Neuronal stem cell (in vitro differentiated cells): ENCODE results near the gene ZNF142. TPM values are rescaled to one million over a fixed set of nuclear protein-coding genes. Genes with fewer than 3 reads are reported as not detected.

Source experiments
- DNase-seq: peaks from one replicate; pipeline ENCODE4 v3.0.0-alpha.2; 2013; ENCODE audit warnings: low spot score
- H2AFZ ChIP-seq: one replicate; pipeline ENCODE4 v1.6.1; 2013; ENCODE audit warnings: mild to moderate bottlenecking, low read length, inconsistent platforms
- H2AK5ac ChIP-seq: 2 replicates; pipeline ENCODE4 v1.6.1; 2013; ENCODE audit warnings: low read depth, mild to moderate bottlenecking, inconsistent platforms, low read length, moderate library complexity, mixed read lengths
- H2BK120ac ChIP-seq: 2 replicates; pipeline ENCODE4 v1.6.1; 2013; ENCODE audit warnings: low read depth, mild to moderate bottlenecking, inconsistent platforms, low read length, moderate library complexity, mixed read lengths
- H2BK12ac ChIP-seq: one replicate; pipeline ENCODE4 v1.6.1; 2013; ENCODE audit warnings: low read length, inconsistent platforms
- H2BK15ac ChIP-seq: 2 replicates; pipeline ENCODE4 v1.6.1; 2013; ENCODE audit warnings: mild to moderate bottlenecking, low read length, inconsistent platforms, mixed read lengths
- H2BK5ac ChIP-seq: one replicate; pipeline ENCODE4 v1.6.1; 2013; ENCODE audit warnings: inconsistent platforms, mild to moderate bottlenecking, low read length, moderate library complexity
- H3K14ac ChIP-seq: one replicate; pipeline ENCODE4 v1.6.1; 2013; ENCODE audit warnings: low read length, inconsistent platforms
- H3K18ac ChIP-seq: 2 replicates; pipeline ENCODE4 v1.6.1; 2013; ENCODE audit warnings: low read length, inconsistent platforms
- H3K23ac ChIP-seq: 2 replicates; pipeline ENCODE4 v1.6.1; 2013; ENCODE audit warnings: low read depth, mild to moderate bottlenecking, mixed read lengths, low read length, inconsistent platforms; ENCODE audit not compliant: poor library complexity
- H3K27ac ChIP-seq: replicated peaks from 3 replicates; pipeline ENCODE4 v1.5.1; 2013; ENCODE audit warnings: low read length, inconsistent platforms
- H3K27me3 ChIP-seq, 3 experiments: 2 replicates each; pipeline ENCODE4 v1.6.1; 2013; ENCODE audit warnings: low read length in 3 of 3, mild to moderate bottlenecking in 2 of 3, inconsistent platforms in 1 of 3, low read depth in 1 of 3, mixed read lengths in 1 of 3, moderate library complexity in 1 of 3; ENCODE audit not compliant: control insufficient read depth in 3 of 3, insufficient read depth in 3 of 3
- H3K36me3 ChIP-seq, 2 donors: replicated peaks in 1 of 2; 2 replicates each; pipeline ENCODE4 v1.6.1; 2013; ENCODE audit warnings: low read length in 2 of 2; ENCODE audit not compliant: control insufficient read depth in 2 of 2, insufficient read depth in 2 of 2
- H3K4ac ChIP-seq: 2 replicates; pipeline ENCODE4 v1.6.1; 2013; ENCODE audit warnings: inconsistent platforms, mild to moderate bottlenecking, low read length, moderate library complexity
- H3K4me1 ChIP-seq, 2 donors: 1 replicate in 1 of 2; 2 replicates in 1 of 2; pipeline ENCODE4 v1.6.1; 2013; ENCODE audit warnings: low read length in 2 of 2, low read depth in 1 of 2; ENCODE audit not compliant: control insufficient read depth in 2 of 2, insufficient read depth in 1 of 2
- H3K4me2 ChIP-seq: one replicate; pipeline ENCODE4 v1.6.1; 2013; ENCODE audit warnings: mild to moderate bottlenecking, low read length, inconsistent platforms; ENCODE audit not compliant: insufficient read depth, poor library complexity, severe bottlenecking
- H3K4me3 ChIP-seq, 2 donors: 2 replicates each; pipeline ENCODE4 v1.5.1; 2013; ENCODE audit warnings: low read length in 2 of 2, mild to moderate bottlenecking in 2 of 2, inconsistent platforms in 1 of 2, moderate library complexity in 1 of 2
- H3K79me1 ChIP-seq: one replicate; pipeline ENCODE4 v1.6.1; 2013; ENCODE audit warnings: low read depth, mild to moderate bottlenecking, inconsistent platforms, low read length, moderate library complexity
- H3K9ac ChIP-seq: one replicate; pipeline ENCODE4 v1.6.1; 2013; ENCODE audit warnings: mild to moderate bottlenecking, low read depth, low read length, inconsistent platforms; ENCODE audit not compliant: poor library complexity
- H3K9me3 ChIP-seq, 2 donors: replicated peaks in 1 of 2; 2 replicates each; pipeline versions ENCODE3 to v1.6.1; 2013; ENCODE audit warnings: low read length in 2 of 2, mild to moderate bottlenecking in 2 of 2, inconsistent platforms in 1 of 2, low read depth in 1 of 2, mixed read lengths in 1 of 2, moderate library complexity in 1 of 2; ENCODE audit not compliant: control insufficient read depth in 2 of 2, insufficient read depth in 1 of 2
- H4K8ac ChIP-seq: one replicate; pipeline ENCODE4 v1.6.1; 2013; ENCODE audit warnings: low read depth, mild to moderate bottlenecking, inconsistent platforms, low read length, moderate library complexity
- H4K91ac ChIP-seq: one replicate; pipeline ENCODE4 v1.6.1; 2013; ENCODE audit warnings: low read length, low read depth, mild to moderate bottlenecking, inconsistent platforms; ENCODE audit not compliant: poor library complexity
- WGBS, 2 donors: extraction: QIAGEN DNeasy Blood & Tissue Kit; methylation state at CpG; one replicate each; pipeline ENCODE4 v1.1.7; 2013; ENCODE audit warnings: missing lambda C conversion rate in 2 of 2, mixed read lengths in 1 of 2; ENCODE audit not compliant: insufficient read length in 2 of 2, insufficient replicate concordance in 1 of 2; ENCODE audit errors: extremely low coverage in 2 of 2; 5-methylcytosine and 5-hydroxymethylcytosine counted together
- polyA plus RNA-seq, 2 experiments: library from polyadenylated mRNA; stranded (reverse); fragments of 200-250 nt; gene quantifications; one replicate each; pipeline ENCODE4 v1.2.3, GENCODE V29; 2013

Gene ZNF142, protein sequence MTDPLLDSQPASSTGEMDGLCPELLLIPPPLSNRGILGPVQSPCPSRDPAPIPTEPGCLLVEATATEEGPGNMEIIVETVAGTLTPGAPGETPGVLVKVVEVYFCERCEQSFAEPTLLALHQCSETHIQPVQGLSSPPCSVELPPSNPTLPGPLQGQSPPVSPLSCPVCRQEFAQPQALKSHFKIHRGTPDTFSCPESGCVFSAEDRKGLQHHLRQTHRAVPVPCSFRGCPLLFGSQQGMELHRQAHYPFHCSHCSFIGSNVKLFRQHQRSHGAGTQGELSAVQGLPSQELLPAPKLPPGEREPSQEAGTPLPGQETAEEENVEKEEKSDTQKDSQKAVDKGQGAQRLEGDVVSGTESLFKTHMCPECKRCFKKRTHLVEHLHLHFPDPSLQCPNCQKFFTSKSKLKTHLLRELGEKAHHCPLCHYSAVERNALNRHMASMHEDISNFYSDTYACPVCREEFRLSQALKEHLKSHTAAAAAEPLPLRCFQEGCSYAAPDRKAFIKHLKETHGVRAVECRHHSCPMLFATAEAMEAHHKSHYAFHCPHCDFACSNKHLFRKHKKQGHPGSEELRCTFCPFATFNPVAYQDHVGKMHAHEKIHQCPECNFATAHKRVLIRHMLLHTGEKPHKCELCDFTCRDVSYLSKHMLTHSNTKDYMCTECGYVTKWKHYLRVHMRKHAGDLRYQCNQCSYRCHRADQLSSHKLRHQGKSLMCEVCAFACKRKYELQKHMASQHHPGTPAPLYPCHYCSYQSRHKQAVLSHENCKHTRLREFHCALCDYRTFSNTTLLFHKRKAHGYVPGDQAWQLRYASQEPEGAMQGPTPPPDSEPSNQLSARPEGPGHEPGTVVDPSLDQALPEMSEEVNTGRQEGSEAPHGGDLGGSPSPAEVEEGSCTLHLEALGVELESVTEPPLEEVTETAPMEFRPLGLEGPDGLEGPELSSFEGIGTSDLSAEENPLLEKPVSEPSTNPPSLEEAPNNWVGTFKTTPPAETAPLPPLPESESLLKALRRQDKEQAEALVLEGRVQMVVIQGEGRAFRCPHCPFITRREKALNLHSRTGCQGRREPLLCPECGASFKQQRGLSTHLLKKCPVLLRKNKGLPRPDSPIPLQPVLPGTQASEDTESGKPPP (N-terminal part only)
- 9.7 TPM for polyA plus RNA-seq (2013, experiment 1 of 2)
- polyA plus RNA-seq (2013, experiment 2 of 2), result 9.4 TPM

DNA sequence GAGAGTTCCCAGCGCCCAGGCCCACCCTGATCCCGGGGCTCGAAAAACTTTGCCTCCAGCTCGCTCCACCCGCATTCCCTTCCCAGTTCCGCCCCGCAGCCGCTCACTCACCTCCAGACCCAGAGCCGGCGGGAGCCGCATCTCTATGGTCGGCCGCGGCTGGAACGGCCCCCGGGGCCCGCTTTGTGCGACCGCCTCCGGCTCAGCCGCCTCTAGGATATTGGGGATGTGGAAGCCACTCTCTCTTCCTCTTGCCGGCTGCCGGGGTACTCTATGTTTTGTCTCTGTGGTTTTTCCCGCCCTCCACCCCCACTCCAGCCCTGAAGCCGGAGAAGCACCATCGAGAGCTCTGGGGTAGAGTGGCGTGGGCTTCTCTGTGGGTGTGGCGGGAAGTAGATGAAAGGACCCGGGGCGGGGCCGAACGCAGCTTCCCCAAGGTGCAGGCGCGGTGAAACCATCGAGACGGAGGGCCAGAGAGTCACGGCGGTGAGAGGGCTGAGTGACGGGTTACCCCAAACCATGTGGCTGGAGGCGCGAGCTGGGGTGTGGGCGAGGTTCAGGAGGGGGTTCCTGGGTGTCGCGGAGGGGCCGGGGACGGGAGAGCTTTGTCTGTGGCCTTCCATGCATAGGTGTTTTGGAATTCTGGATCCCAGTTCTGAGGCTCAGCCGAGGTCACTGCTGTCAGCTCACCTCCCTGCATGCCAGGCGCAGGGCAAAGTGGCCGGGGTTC lies at the start of gene ZNF142, which contains the start of gene BCS1L:
TSS of gene ZNF142 (minus strand) at position 366 of the 730 bp plus-strand sequence. CDS start 3,194 bp downstream, outside the sequence.
TSS of gene BCS1L (plus strand) at position 426 of the 730 bp plus-strand sequence. CDS start 1,305 bp downstream, outside the sequence.
- peak; percentile 84 for DNase-seq
- no peak within 1 kb of the TSS for H2BK12ac ChIP-seq
- peak within 1 kb of the TSS; percentile 76 for H3K18ac ChIP-seq
- H3K14ac ChIP-seq, result no peak within 1 kb of the TSS
- no peak within 1 kb of the TSS for H4K8ac ChIP-seq
- H3K4me1 ChIP-seq, result peaks cover 3 to 4% of the 10 kb centered on the region in 2 donors
- H3K27me3 ChIP-seq, result no peaks in the 10 kb centered on the region
- H4K91ac ChIP-seq, result no peak within 1 kb of the TSS
- no peak within 1 kb of the TSS for H2AK5ac ChIP-seq
- H3K9me3 ChIP-seq, result no peaks in the 10 kb centered on the region
- peak within 1 kb of the TSS; percentile 98 for H2AFZ ChIP-seq
- peak within 1 kb of the TSS; percentile 17 for H3K23ac ChIP-seq
- WGBS, 2 donors, result no CpG with 5 or more reads among the region's 49 CpGs
- H3K36me3 ChIP-seq, result peaks cover 45 to 77% of the 10 kb centered on the region in 2 donors
- no peak within 1 kb of the TSS for H2BK5ac ChIP-seq
- no peak within 1 kb of the TSS for H2BK120ac ChIP-seq
- no peak within 1 kb of the TSS for H2BK15ac ChIP-seq
- H3K79me1 ChIP-seq, result peaks cover 4% of the 10 kb centered on the region
- peak within 1 kb of the TSS; percentile 79 for H3K9ac ChIP-seq
- no peak within 1 kb of the TSS for H3K4ac ChIP-seq
- H3K27ac ChIP-seq, result peak within 1 kb of the TSS; percentile 69
- H3K4me3 ChIP-seq, result peak within 1 kb of the TSS; percentile 86 to 92
- H3K4me2 ChIP-seq, result peak within 1 kb of the TSS; percentile 93

GRCh38 chr2:218708086-218708485 lies 48.7 kb upstream of the ZNF142 start:
- Histone ChIP-seq H3K4me1 (peaks cover 2 to 5% of the 10 kb centered on the region in 2 donors), H2AFZ (no peak overlapping the region), H3K27me3 (no peaks in the 10 kb centered on the region), H3K27ac (no peak overlapping the region), H3K4me3 (no peak overlapping the region), H3K9ac (no peak overlapping the region), H2BK12ac (no peak overlapping the region), H4K8ac (no peak overlapping the region), H2AK5ac (no peak overlapping the region), H3K18ac (no peak overlapping the region), H3K23ac (no peak overlapping the region), H4K91ac (no peak overlapping the region), H2BK15ac (no peak overlapping the region), H2BK5ac (no peak overlapping the region), H2BK120ac (no peak overlapping the region), H3K9me3 (no peaks in the 10 kb centered on the region), H3K36me3 (peaks cover 0 to 5% of the 10 kb centered on the region in 2 donors), H3K4ac (no peak overlapping the region), H3K79me1 (peaks cover 4% of the 10 kb centered on the region), H3K14ac (no peak overlapping the region), H3K4me2 (no peak overlapping the region)
- DNase-seq, result no peak
- WGBS, 2 donors, result no CpG with 5 or more reads among the region's 4 CpGs

DNA sequence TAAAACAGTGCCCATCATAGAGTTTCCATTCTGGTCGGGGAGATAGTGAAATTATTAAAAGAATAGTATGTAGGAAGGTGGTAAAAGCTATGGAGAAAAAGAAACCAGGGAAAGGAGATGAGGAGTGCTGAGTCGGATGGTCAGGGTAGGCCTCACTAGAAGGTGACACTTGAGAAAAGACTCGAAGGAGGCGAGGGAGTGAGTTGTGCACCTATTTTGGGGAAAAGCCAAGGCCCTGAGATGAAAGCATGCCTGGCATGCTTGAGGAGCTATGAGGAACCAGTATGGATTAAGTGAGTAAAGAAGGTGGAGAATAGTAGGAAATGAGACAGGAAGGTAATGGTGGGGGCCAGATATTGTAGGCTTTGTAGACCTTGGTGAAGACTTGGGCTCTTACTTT lies 43.9 kb upstream of the ZNF142 start:
- no peak overlapping the region for H2BK15ac ChIP-seq
- no peak overlapping the region for H3K14ac ChIP-seq
- no peak overlapping the region for H3K4ac ChIP-seq
- H2BK5ac ChIP-seq, result no peak overlapping the region
- no peaks in the 10 kb centered on the region for H3K9me3 ChIP-seq
- H3K18ac ChIP-seq, result no peak overlapping the region
- H3K4me3 ChIP-seq, result no peak overlapping the region
- H3K79me1 ChIP-seq, result no peaks in the 10 kb centered on the region
- no peak overlapping the region for H2BK12ac ChIP-seq
- H4K8ac ChIP-seq, result no peak overlapping the region
- no peaks in the 10 kb centered on the region for H3K4me1 ChIP-seq
- no peak overlapping the region for H4K91ac ChIP-seq
- no peak overlapping the region for H3K23ac ChIP-seq
- no peak overlapping the region for H3K4me2 ChIP-seq
- WGBS, 2 donors, result no CpG with 5 or more reads among the region's 4 CpGs
- H3K27me3 ChIP-seq, result no peaks in the 10 kb centered on the region
- H3K9ac ChIP-seq, result no peak overlapping the region
- DNase-seq, result no peak
- no peak overlapping the region for H3K27ac ChIP-seq
- H2AFZ ChIP-seq, result no peak overlapping the region
- H2AK5ac ChIP-seq, result no peak overlapping the region
- H3K36me3 ChIP-seq, result peaks cover 13 to 35% of the 10 kb centered on the region in 2 donors
- no peak overlapping the region for H2BK120ac ChIP-seq
